Activated naive CD4-positive, alpha-beta T cell treated with anti-CD3 and anti-CD28 coated beads, Interleukin-2, amount 50 U/mL, for 24 hours (primary cell): ENCODE measurements around the gene ZP2.
A peak's percentile ranks its signal among the peaks of the same experiment; 100 is the strongest.
"Not testable (repeated sequence)": the region's sequence is repeated elsewhere in the genome, so short reads cannot be mapped to it uniquely, and the experiment has no call there.

Experiments used
- H3K27ac Mint-ChIP-seq: one replicate; pipeline ENCODE4 v1.8.0; 2021; ENCODE audit warnings: mild to moderate bottlenecking, mixed read lengths
- H3K27me3 Mint-ChIP-seq: one replicate; pipeline ENCODE4 v1.8.0; 2021; ENCODE audit warnings: mixed read lengths
- H3K36me3 Mint-ChIP-seq: one replicate; pipeline ENCODE4 v1.8.0; 2021; ENCODE audit warnings: mixed read lengths
- H3K4me1 Mint-ChIP-seq: one replicate; pipeline ENCODE4 v1.8.0; 2021; ENCODE audit warnings: mixed read lengths
- H3K4me3 Mint-ChIP-seq: one replicate; pipeline ENCODE4 v1.8.0; 2021; ENCODE audit warnings: mild to moderate bottlenecking, mixed read lengths
- H3K9me3 Mint-ChIP-seq: one replicate; pipeline ENCODE4 v1.8.0; 2021; ENCODE audit warnings: mixed read lengths

Gene ZP2

GRCh38 chr16:21194771-21195301 lies 16.5 kb downstream of the ZP2 start:
- Mint-ChIP-seq H3K4me3 (no peak overlapping the region), H3K9me3 (no peaks in the 10 kb centered on the region), H3K4me1 (peaks cover 13% of the 10 kb centered on the region), H3K27me3 (no peaks in the 10 kb centered on the region), H3K27ac (no peak overlapping the region), H3K36me3 (no peaks in the 10 kb centered on the region)

GRCh38 chr16:21192991-21193390 lies 18.4 kb downstream of the ZP2 start:
- H3K27ac Mint-ChIP-seq, result no peak overlapping the region
- H3K4me3 Mint-ChIP-seq, result no peak overlapping the region
- no peaks in the 10 kb centered on the region for H3K36me3 Mint-ChIP-seq
- peaks cover 13% of the 10 kb centered on the region for H3K4me1 Mint-ChIP-seq
- H3K27me3 Mint-ChIP-seq, result peaks cover 2% of the 10 kb centered on the region
- H3K9me3 Mint-ChIP-seq, result no peaks in the 10 kb centered on the region

- Mint-ChIP-seq H3K9me3 (no peaks in the 10 kb centered on the region), H3K4me3 (no peak overlapping the region), H3K27ac (no peak overlapping the region), H3K27me3 (peaks cover 2% of the 10 kb centered on the region), H3K36me3 (no peaks in the 10 kb centered on the region), H3K4me1 (peaks cover 13% of the 10 kb centered on the region)
Measured at GRCh38 chr16:21190599-21190998, 20.8 kb downstream of the ZP2 start.

GRCh38 chr16:21190013-21190412 lies 21.4 kb downstream of the ZP2 start:
- Mint-ChIP-seq H3K9me3 (no peaks in the 10 kb centered on the region), H3K4me1 (peaks cover 9% of the 10 kb centered on the region), H3K27me3 (peaks cover 2% of the 10 kb centered on the region), H3K36me3 (no peaks in the 10 kb centered on the region), H3K4me3 (no peak overlapping the region), H3K27ac (no peak overlapping the region)

GRCh38 chr16:21189311-21189710 lies 22.1 kb downstream of the ZP2 start:
- no peak overlapping the region for H3K4me3 Mint-ChIP-seq
- no peaks in the 10 kb centered on the region for H3K36me3 Mint-ChIP-seq
- no peak overlapping the region for H3K27ac Mint-ChIP-seq
- H3K4me1 Mint-ChIP-seq, result peaks cover 6% of the 10 kb centered on the region
- H3K9me3 Mint-ChIP-seq, result no peaks in the 10 kb centered on the region
- peaks cover 2% of the 10 kb centered on the region for H3K27me3 Mint-ChIP-seq

- H3K9me3 Mint-ChIP-seq, result no peaks in the 10 kb centered on the region
- peaks cover 4% of the 10 kb centered on the region for H3K4me1 Mint-ChIP-seq
- no peak overlapping the region for H3K4me3 Mint-ChIP-seq
- peaks cover 2% of the 10 kb centered on the region for H3K27me3 Mint-ChIP-seq
- no peak overlapping the region for H3K27ac Mint-ChIP-seq
- peaks cover 10% of the 10 kb centered on the region for H3K36me3 Mint-ChIP-seq
Measured at GRCh38 chr16:21186326-21186691, 25.1 kb downstream of the ZP2 start.

GRCh38 chr16:21185659-21186325 lies 25.6 kb downstream of the ZP2 start:
- Mint-ChIP-seq H3K4me3 (no peak overlapping the region), H3K36me3 (peaks cover 15% of the 10 kb centered on the region), H3K27me3 (peaks cover 2% of the 10 kb centered on the region), H3K27ac (no peak overlapping the region), H3K9me3 (no peaks in the 10 kb centered on the region), H3K4me1 (peaks cover 4% of the 10 kb centered on the region)

GRCh38 chr16:21184834-21185233 lies 26.5 kb downstream of the ZP2 start:
- peaks cover 18% of the 10 kb centered on the region for H3K36me3 Mint-ChIP-seq
- H3K4me3 Mint-ChIP-seq, result no peak overlapping the region
- H3K4me1 Mint-ChIP-seq, result peaks cover 4% of the 10 kb centered on the region
- H3K27me3 Mint-ChIP-seq, result peaks cover 2% of the 10 kb centered on the region
- H3K27ac Mint-ChIP-seq, result peak overlapping the region; percentile 47
- H3K9me3 Mint-ChIP-seq, result no peaks in the 10 kb centered on the region

- Mint-ChIP-seq H3K27ac (no peak overlapping the region), H3K4me3 (no peak overlapping the region), H3K27me3 (peaks cover 2% of the 10 kb centered on the region), H3K36me3 (peaks cover 22% of the 10 kb centered on the region), H3K9me3 (no peaks in the 10 kb centered on the region), H3K4me1 (peaks cover 4% of the 10 kb centered on the region)
Measured at GRCh38 chr16:21183995-21184394, 27.4 kb downstream of the ZP2 start.

- H3K27ac Mint-ChIP-seq, result no peak overlapping the region
- no peaks in the 10 kb centered on the region for H3K27me3 Mint-ChIP-seq
- H3K9me3 Mint-ChIP-seq, result no peaks in the 10 kb centered on the region
- peaks cover 37% of the 10 kb centered on the region for H3K36me3 Mint-ChIP-seq
- H3K4me3 Mint-ChIP-seq, result no peak overlapping the region
- peaks cover 3% of the 10 kb centered on the region for H3K4me1 Mint-ChIP-seq
Measured at GRCh38 chr16:21179983-21180365, 31.4 kb downstream of the ZP2 start.

GRCh38 chr16:21179126-21179982 lies 32.0 kb downstream of the ZP2 start:
- Mint-ChIP-seq H3K27me3 (no peaks in the 10 kb centered on the region), H3K27ac (no peak overlapping the region), H3K4me1 (no peaks in the 10 kb centered on the region), H3K4me3 (no peak overlapping the region), H3K36me3 (peaks cover 41% of the 10 kb centered on the region), H3K9me3 (no peaks in the 10 kb centered on the region)

- Mint-ChIP-seq H3K4me1 (no peaks in the 10 kb centered on the region), H3K9me3 (no peaks in the 10 kb centered on the region), H3K4me3 (no peak overlapping the region), H3K27ac (no peak overlapping the region), H3K36me3 (peaks cover 31% of the 10 kb centered on the region), H3K27me3 (no peaks in the 10 kb centered on the region)
Measured at GRCh38 chr16:21175397-21175796, 36.0 kb downstream of the ZP2 start.

- Mint-ChIP-seq H3K4me1 (no peaks in the 10 kb centered on the region), H3K9me3 (no peaks in the 10 kb centered on the region), H3K36me3 (peaks cover 17% of the 10 kb centered on the region), H3K27me3 (no peaks in the 10 kb centered on the region), H3K4me3 (no peak overlapping the region), H3K27ac (no peak overlapping the region)
Measured at GRCh38 chr16:21172650-21173049, 38.7 kb downstream of the ZP2 start.

GRCh38 chr16:21170116-21170515 lies 41.3 kb downstream of the ZP2 start:
- H3K4me3 Mint-ChIP-seq, H3K4me1 Mint-ChIP-seq, H3K9me3 Mint-ChIP-seq, H3K27ac Mint-ChIP-seq, H3K27me3 Mint-ChIP-seq: not testable (repeated sequence)
- H3K36me3 Mint-ChIP-seq, result peaks cover 18% of the 10 kb centered on the region

- Mint-ChIP-seq H3K27me3 (no peaks in the 10 kb centered on the region), H3K36me3 (peaks cover 14% of the 10 kb centered on the region), H3K4me3 (no peak overlapping the region), H3K9me3 (no peaks in the 10 kb centered on the region), H3K4me1 (no peaks in the 10 kb centered on the region), H3K27ac (no peak overlapping the region)
Measured at GRCh38 chr16:21169249-21169981, 42.0 kb downstream of the ZP2 start.
